HG03354 (cell line): ENCODE data around the gene RAPGEF2.
"Not testable (repeated sequence)": the region's sequence is repeated elsewhere in the genome, so short reads cannot be mapped to it uniquely, and the experiment has no call there.

Source experiments
- ATAC-seq: cut with Tn5 transposase; IDR thresholded peaks from one replicate; pipeline ENCODE4 v1.9.1; 2021; ENCODE audit warnings: mild to moderate bottlenecking; ENCODE audit not compliant: unreplicated experiment, poor library complexity, severe bottlenecking

RAPGEF2 gene

DNA sequence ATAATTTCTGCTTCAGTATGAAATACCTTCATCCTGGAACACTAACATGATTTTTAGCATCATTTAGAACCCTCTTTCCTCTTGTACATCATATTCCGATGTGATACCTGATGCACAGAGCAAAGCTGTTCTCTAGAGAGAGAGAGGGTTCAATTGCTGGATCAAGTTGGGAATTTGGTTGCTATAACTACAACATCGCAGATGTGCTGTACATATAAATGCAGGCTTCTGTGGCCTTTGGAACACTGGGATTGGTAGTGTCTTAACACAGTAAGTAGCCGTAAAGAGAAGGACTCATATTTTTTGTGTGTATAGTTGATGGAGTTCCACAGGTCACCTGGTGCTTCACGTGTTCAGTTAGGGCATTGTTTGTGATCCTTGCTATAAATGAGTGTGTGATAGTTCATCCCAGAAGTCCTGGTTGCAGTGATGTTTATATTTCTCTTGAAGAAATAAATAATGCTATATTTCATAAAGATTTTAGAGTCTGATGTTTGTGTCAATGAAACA lies 119.2 kb downstream of the RAPGEF2 start:
- no peak for ATAC-seq

DNA sequence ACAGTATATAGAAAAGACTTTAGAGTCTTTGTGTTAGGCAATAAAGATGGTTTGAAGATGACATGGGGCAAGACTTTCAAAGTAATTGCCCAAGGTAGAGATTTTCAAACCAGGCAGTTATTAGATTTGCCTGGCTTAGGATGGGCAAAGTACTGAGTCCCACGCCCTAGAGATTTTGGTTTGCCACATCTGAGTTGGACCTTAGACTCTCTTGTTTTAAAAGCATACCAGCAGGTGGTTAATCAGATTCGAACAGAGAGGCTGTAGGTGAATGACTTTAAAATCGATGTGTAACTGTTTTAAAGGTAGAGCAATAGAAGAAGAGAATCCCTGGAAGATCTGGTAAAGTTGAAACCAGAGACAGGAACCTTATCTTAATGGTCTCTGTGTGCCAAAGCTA lies 121.5 kb downstream of the RAPGEF2 start:
- no peak for ATAC-seq

DNA sequence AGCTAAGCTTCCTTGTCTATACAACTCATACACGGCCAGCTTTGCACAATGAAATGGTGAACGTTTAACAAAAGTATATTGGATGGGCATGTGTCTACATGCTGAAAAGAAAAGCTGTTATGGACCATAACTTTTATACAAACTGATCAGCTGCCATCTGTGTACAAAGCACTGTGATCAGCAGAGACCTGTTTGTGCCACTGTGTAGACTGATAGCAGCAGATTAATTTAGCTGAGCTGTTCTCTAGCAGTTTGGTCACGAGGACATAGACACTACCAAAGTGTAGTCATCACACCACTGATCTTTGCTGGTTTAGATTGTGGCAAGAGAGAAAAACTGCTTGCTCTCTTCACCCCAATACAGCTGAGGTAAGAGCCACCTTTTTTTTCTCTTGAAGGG lies 124.5 kb downstream of the RAPGEF2 start:
- ATAC-seq: no peak

DNA sequence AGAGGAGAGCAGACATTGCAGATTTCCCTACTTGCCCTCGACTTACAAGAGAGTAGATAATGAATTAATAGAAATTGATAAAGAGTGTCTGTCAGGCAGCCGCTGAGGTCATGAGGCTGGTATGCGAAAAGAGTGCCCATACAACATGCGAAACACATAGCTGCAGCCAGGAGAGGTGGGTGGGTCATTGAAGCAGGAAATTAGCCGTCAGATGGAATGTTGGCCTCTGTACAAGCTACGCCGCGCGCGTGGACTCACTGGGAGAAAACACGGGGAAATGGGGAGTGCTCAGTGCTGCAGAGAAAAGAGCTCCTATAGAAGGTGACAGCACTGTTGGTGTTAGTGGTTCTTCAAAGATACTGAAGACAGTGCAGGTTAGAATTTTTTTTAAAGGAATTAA lies 125.1 kb downstream of the RAPGEF2 start:
- no peak for ATAC-seq

DNA sequence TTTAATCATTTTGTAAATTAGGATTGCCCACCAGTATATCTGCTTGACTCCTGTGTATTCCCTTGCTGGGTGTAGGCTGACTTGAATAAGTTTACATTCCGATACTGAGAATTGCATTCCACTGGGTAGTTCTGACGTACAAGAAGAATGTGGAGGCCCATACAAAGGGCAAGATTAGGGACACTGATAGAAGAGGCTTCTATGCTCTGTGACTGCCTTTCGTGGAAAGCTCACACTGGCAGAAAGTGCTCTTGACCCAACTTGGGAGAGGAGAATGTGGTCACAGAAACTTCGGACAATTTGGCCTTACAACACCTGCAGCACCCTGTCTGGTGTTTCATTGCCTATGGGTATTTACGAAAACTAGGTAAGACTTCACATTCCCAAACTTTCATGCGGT lies 126.3 kb downstream of the RAPGEF2 start:
- ATAC-seq: no peak

DNA sequence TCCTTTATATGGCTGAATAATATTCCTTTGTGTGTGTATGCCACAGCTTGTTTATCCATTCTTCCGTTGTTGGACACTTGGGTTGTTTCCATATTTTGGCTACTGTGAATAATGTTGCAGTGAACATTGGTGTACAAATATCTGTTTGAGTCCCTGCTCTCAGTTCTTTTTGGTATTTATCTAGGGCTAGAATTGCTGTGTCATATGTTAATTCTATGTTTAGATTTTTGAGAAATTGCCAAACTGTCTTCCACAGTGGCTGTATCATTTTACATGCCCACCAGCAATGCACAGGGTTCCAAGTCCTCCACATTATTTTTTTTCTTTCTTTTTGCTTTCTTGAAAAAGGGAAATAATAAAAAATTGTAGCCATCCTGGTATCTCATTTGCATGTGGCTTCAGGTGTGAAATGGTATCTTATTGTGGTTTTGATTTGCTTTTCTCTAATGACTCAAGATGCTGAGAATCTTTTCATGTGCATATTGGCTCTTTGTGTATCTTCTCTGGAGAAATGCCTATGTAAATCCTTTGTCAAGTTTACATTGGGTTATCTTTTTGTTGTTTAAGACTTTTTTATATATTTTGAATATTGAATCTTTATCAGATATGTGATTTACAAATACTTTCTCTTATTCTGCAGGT lies 129.7 kb downstream of the RAPGEF2 start:
- ATAC-seq: no peak

DNA sequence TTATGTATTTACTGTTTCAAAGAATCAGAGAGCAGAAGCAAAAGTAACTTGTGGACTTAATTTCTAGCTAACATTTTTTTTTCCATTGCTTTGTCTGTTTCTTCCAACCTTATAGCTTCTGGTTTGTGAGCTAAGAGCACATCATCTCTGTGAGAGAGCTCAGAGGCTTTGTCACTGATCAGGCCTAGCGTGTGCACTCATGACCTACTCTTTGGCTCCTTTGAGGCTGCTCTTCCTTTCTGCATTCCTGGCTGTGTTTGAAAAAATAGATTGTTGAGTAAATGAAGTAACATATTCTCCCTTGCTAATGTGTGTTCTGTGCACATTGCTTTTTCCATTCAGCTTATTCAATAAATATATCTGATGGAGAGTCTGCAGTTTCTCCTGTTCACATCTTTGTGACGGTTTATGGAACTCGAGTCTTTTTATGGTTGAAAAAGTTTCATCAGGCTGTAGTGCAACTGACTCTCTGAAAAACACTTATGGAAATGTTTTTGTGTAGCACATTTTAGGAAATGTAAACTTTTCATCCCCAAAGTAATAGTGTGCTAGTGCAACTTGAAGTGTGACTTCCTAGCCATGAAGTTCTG lies 133.0 kb downstream of the RAPGEF2 start:
- ATAC-seq: no peak

DNA sequence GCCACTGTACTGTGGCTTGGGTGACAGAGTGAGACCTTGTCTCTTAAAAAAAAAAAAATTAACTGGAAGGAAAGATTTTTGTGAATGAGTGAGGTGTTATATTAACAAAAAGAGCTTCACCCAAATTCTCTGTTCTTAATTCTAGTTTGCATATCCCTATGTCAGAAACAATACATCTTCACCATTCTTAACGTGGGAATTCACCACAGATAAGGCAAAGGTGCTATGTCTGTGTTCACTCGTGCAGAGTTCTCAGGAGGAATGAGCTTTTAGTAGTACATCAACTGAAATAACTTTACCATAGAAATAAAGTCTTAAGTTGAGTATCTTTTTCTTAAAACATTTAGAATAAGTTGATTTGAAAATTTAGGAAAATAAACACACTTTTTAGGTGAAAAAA lies 135.1 kb downstream of the RAPGEF2 start:
- ATAC-seq: no peak

DNA sequence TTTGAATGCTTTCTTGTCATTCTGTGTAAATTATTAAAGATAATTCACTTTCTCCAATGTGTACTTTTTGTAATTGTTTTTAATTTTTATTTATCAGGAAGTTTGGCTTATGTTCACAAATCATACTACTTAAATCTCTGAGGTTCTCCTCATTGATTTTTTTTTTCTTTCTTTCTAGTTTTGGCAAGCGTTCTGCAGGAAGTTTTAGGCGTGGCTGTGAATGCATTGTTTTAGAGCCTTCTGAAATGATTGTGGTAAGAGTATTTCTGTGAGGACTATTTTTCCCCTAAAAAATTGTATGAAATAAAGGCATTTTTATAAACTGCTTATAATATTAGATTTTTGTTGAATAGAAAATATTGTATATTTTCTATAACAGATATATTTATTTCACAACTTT lies 135.8 kb downstream of the RAPGEF2 start:
- no peak for ATAC-seq

DNA sequence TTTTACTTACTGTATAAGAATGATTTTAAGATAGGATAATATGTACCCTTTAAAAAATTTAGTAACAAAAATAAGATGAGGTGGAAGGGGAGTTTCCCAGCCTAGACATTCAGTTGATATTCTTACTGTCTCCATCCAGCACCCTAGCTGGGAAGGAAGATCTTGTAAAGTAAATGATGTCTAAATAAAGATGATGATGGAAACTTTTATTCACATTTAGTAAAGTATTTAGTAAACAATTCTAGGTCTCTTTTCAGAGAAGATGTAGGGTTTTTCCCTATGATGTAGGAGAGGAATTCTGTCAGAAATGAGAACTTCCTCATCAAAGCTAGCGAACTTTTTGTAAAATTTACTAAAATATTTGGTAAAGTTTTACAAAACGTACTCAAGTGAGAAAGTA lies 136.8 kb downstream of the RAPGEF2 start:
- no peak for ATAC-seq

DNA sequence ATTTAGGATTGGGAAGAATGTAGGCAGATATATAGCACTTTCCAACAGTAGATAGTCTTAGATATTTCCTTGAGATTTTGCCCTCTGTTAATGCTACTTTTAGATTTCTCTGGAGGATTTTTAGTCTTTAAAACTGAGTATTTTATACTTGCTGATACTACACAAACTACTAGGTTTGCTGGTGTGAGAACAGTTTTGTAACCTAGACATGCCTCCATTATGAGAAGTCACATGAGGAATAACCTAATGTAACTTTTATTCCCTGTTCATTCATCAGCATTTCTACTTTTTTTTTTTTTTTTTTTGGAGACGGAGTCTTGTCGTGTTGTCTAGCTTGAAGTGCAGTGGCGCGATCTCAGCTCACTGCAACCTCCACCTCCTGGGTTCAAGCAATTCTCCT lies 137.2 kb downstream of the RAPGEF2 start:
- ATAC-seq: no peak

DNA sequence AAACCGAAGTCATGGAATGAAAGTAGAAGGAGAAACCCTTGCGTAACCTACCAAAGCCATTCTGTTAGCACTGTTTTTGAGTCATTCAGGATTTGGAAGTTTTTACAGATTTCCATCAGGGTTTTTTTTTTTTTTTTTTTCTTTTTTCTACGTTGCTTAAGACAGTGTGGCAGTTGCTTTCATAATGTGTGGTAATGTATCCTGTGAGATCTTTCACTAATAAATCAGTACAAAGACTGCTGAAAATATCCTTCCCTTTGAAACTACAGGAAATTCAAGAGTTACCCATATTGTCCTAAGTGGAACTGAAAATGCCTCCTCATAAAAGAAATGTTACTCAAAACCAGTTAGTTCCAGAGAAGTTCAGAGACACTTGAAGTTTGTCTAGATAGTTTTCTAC lies 137.8 kb downstream of the RAPGEF2 start:
- no peak for ATAC-seq

DNA sequence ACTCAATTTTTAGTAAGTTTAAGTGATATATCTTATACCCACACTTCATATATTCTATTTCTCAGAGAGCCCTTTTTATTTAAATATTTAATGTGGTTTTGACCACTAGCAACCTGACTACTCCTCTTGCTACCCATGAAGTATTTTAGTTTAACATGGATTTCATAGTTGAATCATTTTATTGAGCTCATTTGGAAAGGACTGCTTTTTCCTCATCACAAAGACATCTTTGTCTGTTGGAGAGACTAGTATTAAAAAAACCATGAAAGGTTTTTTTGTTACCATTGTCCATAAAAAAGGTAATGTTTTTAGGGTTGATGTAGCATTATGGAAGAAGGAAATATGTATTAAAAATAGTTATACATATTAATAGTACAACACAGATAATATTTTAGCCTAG lies 139.5 kb downstream of the RAPGEF2 start:
- no peak for ATAC-seq

DNA sequence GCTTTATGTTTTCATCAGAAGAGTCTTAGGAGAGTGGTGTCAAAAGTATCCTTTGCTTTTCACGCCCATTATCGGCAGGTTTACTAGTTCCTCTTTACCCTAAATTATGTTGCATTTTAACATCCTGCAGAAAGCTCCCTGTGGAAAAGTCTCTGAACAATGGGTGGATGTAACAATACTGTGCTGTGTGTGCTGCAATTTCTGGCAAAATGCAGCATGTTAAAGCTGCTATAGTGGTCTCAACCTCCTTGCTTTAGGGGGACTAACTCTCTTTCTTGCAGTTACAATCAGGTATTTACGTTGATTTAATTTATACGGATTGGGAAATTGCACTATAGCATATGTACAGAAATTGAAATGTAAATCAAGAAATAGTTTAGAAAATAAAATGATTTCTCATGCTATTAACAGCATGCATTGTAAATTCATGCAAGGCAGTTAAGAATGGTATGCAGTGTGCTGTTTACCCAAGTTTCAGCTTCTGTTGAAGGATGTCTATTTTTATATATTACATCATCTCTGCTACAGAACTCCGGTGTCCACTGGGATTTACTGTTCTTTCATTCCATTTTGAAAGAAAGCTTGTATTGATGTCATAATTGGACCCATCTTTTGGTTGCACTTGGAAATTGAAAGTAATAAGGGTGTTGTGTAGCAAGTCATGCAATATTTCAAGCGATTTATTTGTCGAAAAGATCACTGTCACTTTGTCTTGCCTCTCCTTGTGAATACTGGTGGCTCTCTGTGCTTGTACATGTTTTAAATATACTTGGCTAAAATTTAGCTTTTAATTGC lies 145.7 kb downstream of the RAPGEF2 start:
- no peak for ATAC-seq

DNA sequence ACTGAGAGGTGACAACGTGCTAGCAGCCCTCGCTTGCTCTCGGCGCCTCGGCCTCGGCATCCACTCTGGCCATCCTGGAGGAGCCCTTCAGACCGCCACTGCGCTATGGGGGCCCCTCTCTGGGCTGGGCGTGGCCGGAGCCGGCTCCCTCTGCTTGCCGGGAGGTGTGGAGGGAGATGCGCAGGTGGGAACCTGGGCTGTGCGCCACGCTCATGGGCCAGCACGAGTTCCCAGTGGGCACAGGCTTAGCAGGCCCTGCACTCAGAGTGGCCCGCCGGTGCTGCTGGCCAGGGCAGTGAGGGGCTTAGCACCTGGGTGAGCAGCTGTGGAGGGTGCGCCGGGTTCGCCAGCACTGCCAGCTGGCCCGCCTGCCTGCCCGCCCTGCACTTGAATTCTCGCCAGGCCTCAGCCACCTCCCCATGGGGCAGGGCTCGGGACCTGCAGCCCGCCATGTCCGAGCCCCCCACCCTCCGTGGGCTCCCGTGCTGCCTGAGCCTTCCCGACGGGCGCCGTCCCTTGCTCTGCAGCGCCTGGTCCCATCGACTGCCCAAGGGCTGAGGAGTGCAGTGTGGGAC lies 148.0 kb downstream of the RAPGEF2 start:
- ATAC-seq: no peak

DNA sequence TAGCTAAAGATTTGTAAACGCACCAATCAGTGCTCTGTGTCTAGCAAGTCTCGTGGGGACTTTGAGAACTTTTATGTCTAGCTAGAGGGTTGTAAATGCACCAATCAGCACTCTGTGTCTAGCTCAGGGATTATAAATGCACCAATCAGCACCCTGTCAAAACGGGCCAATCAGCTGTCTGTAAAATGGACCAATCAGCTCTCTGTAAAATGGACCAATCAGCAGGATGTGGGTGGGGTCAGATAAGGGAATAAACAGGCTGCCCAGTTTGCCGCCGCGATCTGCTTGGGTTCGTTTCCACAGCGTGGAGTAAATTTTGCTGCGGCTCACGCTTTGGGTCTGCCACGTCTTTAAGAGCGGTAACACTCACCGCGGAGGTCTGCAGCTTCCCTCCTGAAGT lies 148.7 kb downstream of the RAPGEF2 start:
- not testable (repeated sequence) for ATAC-seq

DNA sequence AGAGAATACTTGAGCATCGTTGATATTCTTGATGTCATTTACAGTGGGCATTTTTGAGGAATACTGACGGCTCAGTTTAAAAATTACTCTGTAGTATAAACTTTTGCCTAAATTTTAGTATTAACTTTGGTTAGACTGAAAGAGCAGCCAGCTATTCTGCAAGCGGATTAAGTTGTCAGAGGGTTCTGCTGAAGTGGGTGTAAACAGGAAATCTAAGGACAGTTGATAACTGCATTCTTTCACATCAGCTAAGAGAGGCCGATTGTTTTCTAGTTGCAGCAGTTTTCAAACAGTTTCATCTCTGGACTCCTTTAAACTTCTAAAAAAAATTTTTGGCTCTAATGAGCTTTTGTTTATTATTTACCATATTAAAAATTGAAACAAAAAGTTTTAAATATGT lies 149.6 kb downstream of the RAPGEF2 start:
- ATAC-seq: no peak

DNA sequence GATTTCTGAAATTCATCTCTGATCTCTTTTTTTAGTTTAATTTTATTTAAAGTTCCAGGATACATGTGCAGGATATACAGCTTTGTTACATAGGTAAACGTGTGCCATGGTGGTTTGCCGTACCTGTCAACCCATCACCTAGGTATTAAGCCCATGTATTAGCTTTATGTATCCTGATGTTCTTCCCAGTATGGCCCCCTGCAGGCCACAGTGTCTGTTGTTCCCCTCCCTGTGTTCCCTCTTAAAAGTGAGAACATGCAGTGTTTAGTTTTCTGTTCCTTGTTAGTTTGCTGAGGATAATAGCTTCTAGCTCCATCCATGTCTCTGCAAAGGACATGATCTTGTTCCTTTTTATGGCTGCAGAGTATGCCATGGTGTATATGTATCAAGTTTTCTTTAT lies 153.2 kb downstream of the RAPGEF2 start:
- ATAC-seq: no peak

DNA sequence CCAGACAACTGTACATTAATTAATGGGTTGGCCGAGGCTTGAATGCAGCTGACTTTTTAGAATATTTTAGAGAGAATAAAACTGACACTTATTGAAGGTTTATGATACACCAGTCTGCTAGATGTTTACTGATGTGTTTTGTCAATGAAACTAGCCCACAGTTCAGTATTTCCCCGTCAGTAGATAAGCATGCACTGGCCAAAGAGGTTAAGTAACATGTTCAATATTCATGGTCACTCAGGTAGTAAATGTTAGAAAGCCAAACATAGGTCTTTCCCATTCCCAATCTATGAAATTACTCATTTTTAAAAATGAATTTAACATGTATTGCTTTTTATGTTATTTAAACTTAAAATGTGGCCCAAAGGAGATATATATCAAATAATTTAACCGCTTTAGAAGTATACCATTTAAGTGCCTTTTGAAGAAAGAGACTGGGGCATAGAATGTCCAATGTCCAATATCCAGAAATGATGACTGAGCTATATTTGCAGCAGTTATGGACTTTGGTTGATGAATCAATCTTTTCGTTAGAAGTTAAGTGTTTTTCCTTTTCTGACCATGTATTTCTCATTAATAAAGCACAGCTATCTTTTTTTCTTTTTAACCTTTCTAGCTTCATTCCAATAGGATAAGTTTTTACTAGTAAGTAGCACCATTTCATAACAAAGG lies 156.1 kb downstream of the RAPGEF2 start:
- no peak for ATAC-seq

DNA sequence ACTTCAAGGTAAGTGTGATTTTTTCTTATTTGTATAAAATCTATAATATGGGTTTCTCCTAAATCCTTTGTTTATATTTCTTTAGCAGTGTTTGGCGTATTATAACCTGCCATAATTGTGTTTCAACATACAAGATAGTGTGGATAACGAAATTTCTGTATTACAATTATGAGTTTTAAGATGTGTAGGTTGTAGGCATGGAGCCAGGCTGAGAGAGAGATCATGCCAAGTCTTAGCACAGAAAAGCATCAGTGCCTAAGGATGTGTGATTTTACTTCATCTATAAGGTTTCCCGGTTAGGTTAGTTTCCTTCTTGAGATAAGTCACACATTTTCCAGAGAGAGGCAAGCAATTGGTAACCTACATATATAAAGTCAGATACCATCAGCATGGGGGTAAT lies 161.2 kb downstream of the RAPGEF2 start:
- no peak for ATAC-seq
